Thyroid gland (tissue), 4 donors: ENCODE measurements around the gene MIA2.
"Not testable (repeated sequence)": the region's sequence is repeated elsewhere in the genome, so short reads cannot be mapped to it uniquely, and the experiment has no call there.

Source experiments
- POLR2A ChIP-seq, 2 donors: fragments of 450-650 bp; IDR thresholded peaks; one replicate each; pipeline ENCODE4 v1.6.1; 2017; ENCODE audit warnings: antibody characterized with exemption in 2 of 2, mild to moderate bottlenecking in 2 of 2, moderate library complexity in 1 of 2
- TF ChIP-seq, protein P1 (sequence below), 6 experiments: fragments of 200-600 bp in 3 of 6; fragments of 450-650 bp in 3 of 6; sonication (generic) in 3 of 6; IDR thresholded peaks; one replicate each; pipeline ENCODE4 v1.5.1; 2016 to 2019; ENCODE audit warnings: antibody characterized with exemption in 6 of 6, mild to moderate bottlenecking in 2 of 6, inconsistent platforms in 1 of 6, moderate library complexity in 1 of 6

DNA sequence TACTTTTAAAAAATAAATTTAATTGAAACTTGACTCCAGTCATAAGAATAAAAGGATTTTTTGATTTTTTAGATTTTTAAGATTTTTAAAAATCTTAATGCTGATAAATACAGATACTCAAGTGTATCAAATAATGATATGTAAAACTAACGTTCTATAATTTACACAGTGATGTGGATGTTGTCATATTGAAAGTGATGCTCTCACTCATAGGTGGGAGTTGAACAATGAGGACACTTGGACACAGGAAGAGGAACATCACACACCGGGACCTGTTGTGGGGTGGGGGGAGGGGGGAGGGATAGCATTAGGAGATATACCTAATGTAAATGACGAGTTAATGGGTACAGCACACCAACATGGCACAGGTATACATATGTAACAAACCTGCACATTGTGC is 66.7 kb downstream of the MIA2 start:
- TF ChIP-seq POLR2A (IDR thresholded peaks at IDR 0.05) = not testable (repeated sequence)
- TF ChIP-seq, protein P1, sequence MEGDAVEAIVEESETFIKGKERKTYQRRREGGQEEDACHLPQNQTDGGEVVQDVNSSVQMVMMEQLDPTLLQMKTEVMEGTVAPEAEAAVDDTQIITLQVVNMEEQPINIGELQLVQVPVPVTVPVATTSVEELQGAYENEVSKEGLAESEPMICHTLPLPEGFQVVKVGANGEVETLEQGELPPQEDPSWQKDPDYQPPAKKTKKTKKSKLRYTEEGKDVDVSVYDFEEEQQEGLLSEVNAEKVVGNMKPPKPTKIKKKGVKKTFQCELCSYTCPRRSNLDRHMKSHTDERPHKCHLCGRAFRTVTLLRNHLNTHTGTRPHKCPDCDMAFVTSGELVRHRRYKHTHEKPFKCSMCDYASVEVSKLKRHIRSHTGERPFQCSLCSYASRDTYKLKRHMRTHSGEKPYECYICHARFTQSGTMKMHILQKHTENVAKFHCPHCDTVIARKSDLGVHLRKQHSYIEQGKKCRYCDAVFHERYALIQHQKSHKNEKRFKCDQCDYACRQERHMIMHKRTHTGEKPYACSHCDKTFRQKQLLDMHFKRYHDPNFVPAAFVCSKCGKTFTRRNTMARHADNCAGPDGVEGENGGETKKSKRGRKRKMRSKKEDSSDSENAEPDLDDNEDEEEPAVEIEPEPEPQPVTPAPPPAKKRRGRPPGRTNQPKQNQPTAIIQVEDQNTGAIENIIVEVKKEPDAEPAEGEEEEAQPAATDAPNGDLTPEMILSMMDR (IDR thresholded peaks at IDR 0.05) = not testable (repeated sequence)
